SU-DHL-6 (cell line): ENCODE measurements around the gene RPS6KA5.

Experiments
- CTCF ChIP-seq: fragments of 200-600 bp; sonication (generic); IDR thresholded peaks from one replicate; pipeline ENCODE4 v1.5.1; 2017; ENCODE audit warnings: antibody characterized with exemption, mild to moderate bottlenecking, low read length, moderate library complexity; ENCODE audit not compliant: insufficient read depth, poor library complexity, severe bottlenecking
- EZH2phosphoT487 ChIP-seq: fragments of 200-600 bp; sonication (generic), shearing (Covaris generic); conservative IDR thresholded peaks from 2 replicates; pipeline ENCODE4 v1.6.1; 2018; ENCODE audit warnings: mild to moderate bottlenecking, antibody characterized with exemption, low read length, moderate library complexity, mixed read lengths

GRCh38 chr14:90803249-90803648 lies 257.2 kb downstream of the RPS6KA5 start:
- TF ChIP-seq CTCF: no peak
- no peak for TF ChIP-seq EZH2phosphoT487
